Dedifferentiated amniotic fluid mesenchymal stem cell (primary cell): ENCODE data around the gene DNAH3.
A peak's percentile ranks its signal among the peaks of the same experiment; 100 is the strongest.
"Not testable (repeated sequence)": the region's sequence is repeated elsewhere in the genome, so short reads cannot be mapped to it uniquely, and the experiment has no call there.

Source experiments
- DNase-seq: peaks from one replicate; pipeline ENCODE4 v3.0.0-alpha.2; 2016; ENCODE audit errors: extremely low spot score

DNAH3 gene

DNA sequence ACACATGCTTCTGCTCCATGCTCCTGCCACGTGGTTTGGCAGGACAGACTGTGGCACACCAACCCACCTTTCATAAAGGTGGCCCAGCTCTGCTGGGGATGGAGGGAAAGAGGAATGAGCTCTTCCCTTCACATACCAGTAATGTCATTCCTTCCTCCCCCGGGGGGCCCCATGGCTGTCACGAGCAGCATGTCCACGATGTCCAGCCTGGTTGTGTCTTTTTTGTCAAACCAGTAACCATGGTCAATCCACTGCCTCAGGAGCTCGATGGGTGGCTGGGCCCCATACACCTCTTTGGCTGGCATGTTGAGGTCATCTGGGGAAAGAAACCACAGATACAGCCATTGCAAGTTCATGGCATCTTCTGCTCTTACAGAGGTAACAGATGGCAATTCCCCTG is 153.5 kb downstream of the DNAH3 start:
- no peak for DNase-seq

DNA sequence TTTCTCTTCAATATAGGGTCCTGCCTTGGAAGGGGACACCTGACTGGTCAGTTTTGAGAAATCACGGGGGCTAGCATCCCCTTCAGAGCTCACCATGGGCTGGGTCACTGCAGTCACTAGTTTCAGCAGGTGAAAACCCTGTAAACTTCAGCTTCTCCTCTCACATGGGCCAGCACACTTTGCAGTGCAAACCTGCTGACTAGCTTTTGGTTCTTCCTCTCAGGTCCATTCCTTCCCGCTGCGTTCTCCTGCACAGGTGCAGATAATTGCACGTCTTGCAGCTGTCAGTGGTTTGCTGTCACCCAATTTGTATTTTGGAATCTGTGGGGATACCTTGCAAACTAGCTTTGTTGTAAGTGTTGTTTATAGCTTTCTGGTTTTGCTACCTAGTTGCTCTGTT is 154.9 kb downstream of the DNAH3 start:
- no peak for DNase-seq

DNA sequence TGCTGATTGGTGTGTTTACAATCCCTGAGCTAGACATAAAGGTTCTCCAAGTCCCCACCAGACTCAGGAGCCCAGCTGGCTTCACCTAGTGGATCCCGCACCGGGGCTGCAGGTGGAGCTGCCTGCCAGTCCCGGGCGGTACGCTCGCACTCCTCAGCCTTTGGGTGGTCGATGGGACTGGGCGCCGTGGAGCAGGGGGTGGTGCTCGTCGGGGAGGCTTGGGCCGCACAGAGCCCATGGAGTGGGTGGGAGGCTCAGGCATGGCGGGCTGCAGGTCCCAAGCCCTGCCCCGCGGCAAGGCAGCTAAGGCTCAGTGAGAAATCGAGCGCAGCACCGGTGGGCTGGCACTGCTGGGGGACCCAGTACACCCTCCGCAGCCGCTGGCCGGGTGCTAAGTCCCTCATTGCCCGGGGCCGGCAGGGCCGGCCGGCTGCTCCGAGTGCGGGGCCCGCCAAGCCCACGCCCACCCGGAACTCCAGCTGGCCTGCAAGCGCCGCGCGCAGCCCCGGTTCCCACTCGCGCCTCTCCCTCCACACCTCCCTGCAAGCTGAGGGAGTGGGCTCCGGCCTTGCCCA is 161.1 kb downstream of the DNAH3 start:
- DNase-seq: not testable (repeated sequence)

DNA sequence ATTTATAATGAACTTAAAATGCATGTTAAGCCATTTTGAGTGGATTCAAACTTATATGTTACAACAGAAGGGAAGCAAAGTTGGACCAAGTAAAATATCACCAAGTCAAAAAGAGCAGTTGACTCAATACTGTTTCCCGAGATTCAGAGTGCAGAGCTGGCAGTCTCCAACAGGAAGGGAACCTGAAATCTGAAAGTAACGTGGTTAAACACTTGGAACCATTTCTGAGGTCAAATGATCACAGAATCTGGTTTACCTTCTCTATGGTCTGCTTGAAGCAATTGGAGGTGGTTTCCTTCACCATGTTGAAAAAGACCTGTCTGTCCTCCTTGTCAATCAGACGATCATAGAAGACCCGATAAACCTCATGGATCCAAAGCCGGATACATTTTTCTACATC is 163.6 kb downstream of the DNAH3 start:
- no peak for DNase-seq

DNA sequence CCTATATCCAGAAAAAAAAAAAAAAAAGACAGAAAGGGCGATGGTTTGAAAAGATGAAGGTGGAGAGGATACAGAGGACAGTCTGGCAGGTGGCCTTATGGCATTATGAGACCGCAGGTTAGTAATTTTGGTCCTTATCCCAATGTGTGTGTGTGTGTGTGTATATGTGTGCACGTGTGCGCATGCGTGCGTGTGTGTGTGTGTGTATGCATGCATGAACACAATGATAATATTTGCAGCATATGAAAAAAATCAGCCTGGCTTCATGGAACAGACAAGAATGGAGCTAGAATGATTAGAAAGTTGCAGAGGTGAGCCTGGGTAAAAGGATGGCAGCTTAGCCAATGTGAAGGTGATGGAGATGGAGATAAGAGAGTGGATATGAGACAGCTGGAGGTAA is 166.6 kb downstream of the DNAH3 start:
- DNase-seq: no peak

DNA sequence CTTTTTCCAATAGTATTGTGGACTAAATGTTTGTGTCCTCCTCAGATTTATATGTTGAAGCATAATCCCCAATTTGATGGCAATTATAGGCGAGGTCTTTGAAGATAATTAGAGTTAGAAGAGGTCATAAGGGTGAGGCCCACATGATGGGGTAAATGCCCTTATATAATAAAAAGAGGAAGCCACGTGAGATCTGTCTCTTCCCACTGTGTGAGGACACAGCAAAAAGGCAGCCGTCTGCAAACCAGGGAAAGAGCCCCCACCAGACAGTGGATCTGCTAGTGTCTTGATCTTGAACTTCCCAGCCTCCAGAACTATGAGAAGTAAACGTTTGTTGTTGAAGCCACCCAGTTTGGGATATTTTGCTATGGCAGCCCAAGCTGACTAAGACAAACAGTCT is 174.1 kb downstream of the DNAH3 start:
- no peak for DNase-seq

DNA sequence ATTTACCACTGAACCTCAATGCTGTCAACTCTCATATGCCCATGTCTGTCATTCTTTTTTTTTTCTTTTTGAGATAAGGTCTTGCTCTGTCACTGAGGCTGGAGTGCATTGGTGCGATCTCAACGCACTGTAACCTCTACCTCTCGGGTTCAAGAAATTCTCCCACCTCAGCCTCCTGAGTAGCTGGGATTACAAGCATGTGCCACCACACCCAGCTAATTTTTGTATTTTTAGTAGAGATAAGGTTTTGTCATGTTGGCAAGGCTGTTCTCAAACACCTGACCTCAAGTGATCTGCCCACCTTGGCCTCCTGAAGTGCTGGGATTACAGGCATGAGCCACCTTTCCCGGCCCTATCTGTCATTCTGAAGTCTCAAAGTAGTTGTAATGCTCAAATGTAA is 177.4 kb downstream of the DNAH3 start:
- not testable (repeated sequence) for DNase-seq

DNA sequence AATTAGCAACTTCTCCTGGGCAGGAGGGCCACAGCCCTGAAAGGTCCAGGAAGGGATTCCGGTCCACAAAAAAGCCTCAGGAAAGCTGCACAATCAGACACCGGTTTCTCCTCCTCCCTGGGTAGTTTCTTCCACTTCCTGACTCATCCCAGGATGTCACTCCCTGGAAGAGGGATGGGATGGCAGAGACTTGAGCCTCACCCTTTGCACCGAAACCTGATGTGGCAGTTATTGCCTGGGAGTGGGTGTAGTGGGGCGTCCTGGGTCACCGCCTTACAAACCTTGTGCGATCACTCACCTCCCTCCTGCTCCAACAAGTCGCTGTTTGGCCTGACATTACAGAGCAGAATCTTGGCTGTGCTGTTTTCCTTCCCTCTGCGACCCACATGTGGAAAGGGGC is 179.2 kb downstream of the DNAH3 start:
- DNase-seq: no peak

DNA sequence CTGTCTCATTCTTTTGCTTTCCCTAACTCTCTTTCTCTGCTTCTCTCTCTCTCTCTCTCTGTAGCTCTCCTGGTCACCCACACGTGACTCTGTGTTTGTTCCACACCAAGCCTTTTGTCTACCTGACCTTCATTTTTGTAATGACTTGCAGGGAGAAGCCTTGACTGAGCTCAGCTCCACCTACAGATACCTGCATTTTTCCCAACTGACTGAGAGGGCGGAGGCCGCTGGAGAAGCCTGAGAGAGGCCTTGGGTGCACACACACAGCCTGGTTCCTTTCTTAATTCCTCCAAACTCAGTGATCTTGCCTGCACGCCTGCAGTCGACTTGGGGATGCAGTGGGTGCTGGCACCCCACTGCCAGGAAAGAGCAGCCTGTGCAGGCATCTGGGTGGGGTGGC is 181.3 kb downstream of the DNAH3 start:
- DNase-seq: no peak

DNA sequence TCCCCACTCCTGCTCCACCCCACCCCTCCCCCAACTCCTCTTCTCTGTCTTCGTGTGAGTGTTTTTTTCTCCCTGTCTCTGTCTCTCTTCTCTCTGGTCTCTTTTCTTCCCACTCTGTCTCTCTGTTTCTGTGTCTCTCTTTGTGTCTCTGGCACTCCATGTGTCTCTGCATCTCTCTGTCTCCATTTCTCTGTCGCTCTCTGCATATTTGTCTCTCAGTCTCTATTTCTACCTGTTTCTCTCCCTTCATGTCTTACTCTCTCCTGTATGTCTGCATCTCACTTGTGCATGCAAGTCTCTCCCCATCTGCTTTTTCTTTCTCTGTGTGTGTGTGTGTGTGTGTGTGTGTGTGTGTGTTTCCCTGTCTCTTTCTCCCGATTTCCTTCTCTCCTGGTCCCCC is 181.9 kb downstream of the DNAH3 start:
- DNase-seq: no peak

DNA sequence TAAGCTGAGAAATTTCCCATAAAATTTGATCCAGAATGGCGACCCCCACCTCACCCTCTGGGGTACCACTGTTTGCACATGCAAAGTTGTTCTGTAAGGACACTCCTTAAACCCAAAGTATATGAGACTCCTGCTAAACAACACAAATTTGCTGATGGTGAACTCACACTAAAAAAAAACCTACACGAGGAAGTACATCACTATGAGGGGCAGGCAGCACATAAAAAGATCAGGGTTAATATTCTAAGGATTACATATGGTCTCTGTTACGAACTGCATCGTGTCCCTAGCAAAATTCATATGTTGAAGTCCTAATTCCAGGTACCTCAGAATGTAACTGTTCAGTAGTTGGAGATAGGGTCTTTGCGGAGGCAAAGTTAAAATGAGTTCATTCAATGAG is 189.7 kb downstream of the DNAH3 start:
- DNase-seq: no peak

DNA sequence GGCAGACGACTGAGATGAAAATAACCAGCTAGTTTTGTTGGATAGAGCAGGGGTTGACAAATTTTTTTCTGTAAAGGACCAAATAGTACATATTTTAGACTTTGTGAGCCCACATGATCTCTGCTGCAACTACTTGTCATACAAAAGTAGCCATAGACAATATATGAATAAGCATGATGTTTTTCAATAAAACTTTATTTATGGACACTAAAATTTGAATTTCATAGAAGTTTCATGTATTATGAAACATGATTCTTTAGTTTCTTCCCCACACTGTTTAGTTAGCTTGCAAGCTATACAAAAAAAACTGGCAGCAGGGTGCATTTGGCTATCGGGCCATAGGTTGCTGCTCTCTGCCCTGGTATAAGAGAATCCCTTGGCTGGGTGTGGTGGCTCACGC is 193.5 kb downstream of the DNAH3 start:
- DNase-seq: no peak

DNA sequence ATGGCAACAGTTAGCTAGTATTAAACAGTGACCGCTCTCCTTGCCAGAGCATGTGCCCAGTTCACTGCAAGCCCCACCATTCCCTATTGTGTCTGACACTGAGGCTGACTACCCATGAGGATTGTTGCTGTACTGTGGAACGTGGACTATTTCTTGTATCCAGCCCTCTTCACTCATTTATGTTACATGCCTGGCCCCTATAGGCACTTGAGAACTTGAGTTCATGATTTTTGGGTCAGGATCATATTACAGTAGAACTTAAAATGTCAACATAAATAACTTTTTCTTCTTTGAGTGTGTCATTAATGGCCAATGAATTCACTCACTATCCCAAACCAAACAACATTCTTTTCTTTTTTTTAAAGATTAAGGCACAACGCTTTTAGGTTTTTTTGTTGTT is 194.3 kb downstream of the DNAH3 start:
- DNase-seq: peak; percentile 31

DNA sequence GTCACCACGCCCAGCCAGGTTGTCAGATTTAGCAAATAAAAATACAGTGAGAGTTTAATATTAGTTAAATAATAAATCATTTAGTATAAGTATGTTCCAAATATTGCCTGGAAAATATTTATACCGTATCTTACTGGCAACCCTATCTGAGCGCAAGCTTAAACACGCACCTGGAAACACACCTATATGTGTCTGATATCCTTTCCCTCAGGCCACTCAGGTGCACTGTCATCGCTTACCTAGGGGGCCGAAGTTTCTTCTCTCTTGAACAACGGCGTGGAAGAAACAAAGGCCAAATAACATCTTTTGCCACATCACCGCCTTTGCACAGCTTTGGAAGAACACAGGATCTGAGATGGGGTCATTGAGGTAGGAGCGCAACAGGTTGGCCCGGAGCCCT is 196.1 kb downstream of the DNAH3 start:
- DNase-seq: no peak

DNA sequence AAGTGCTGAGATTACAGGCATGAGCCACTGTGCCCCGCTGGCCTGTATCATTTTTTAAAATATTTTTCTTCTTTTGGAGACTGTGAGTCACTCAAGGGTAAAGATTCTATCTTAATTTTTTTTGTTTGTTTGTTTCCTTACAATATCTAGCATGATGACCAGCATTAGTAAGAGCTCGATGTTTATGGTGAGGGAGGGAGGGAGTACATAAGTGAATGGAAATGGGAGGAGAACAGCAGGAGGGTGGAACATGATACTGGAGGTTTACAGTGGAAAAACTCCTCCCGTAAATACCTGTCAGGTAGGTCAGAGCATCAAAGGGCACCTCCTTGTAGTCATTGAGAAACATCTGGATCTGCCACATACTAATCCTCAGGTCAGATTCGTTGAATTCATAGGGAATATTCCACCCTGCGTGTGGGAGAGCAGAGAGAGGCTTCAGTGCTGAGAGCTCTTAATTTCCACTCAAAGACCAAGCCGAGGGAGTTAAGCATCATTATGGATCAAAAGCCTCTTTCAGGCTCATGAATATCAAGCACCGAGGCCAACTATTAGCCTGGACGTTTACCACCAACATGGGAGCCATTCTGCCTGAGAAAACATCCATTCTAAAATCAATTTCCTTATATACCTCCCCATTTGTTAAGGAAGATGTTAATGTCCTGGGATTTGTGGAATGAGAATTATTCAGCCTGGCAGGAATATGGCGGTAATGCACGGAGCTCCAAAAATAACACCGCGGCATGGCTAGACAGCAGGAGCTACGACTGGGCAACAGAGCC is 198.3 kb downstream of the DNAH3 start:
- no peak for DNase-seq

DNA sequence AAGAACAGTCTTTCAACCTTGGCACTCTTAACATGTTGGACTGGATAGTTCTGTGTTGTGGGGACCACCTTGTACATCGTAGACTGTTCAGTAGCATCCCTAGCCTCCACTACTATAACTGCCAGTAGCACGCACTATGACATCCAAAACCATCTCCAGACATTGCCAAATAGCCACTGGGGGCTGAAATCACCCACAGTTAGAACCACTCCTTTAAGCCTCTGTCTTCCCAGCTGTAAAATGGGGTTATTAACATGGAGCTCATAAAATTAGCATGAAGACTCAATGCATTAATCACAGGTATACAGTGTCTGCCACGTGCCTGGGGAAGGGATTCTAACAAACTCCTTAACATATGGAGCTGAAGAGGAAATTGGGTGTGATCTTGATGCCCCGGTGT is 200.4 kb downstream of the DNAH3 start:
- DNase-seq: no peak

DNA sequence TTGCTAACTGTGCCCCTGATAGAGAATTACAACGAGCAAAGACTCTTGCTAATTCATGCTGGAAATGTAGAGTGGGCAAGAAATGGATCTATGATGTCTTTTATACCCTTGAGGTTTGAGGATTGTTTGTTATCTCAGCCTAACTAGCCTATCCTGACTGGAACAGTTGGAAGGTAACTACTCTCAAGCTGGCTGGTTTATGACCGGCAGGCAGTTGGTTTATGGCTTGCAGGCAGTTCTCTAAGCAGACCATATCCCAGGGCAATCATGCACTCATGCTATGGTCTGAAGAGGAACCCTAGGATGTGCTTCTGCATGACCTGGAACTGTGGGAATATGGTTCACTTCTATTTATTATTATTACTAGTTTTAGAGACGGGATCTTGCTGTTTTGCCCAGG is 201.0 kb downstream of the DNAH3 start:
- DNase-seq: no peak

DNA sequence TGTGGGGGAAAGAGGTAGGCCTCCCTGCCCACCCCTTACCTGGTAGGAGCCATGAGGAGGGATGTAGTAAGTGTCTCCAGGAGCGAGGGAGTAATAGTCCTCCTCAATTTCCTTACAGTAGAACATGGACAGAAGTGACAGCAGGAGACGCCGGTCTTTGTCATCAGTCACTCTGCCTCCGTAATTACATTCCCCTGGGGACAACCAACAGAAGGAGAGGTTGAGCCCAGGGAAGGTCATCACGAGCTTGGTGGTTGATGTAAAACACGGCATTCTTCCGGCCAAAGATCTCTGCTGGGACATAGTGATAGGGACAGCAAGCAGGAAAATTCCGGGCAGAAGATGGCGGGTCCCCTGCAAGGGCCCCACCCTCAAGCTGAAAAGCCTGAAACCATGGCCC is 202.2 kb downstream of the DNAH3 start:
- no peak for DNase-seq

DNA sequence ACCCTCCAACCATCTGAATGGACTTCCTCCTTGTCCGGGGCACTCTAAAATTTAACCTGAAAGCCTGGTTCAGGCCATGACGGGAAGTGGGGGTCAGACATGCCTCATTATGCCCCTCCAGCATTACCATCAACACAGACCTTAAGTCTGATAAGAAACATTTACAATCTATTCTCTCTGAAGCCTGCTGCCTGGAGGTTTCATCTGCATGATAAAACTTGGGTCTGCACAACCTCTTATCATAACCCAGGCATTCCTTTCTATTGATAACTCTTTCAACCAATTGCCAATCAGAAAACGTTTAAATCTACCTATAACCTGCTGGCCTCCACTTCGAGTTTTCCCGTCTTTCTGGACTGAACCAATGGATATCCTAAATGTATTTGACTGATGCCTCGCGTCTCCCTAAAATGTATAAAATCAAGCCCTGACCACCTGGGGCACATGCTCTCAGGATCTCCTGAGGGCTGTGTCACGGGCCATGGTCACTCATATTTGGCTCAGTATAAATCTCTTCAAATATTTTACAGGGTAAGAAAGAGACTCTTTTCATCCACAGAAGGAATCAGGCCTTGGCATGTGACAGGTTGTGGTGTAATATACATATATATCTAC is 204.5 kb downstream of the DNAH3 start:
- no peak for DNase-seq

DNA sequence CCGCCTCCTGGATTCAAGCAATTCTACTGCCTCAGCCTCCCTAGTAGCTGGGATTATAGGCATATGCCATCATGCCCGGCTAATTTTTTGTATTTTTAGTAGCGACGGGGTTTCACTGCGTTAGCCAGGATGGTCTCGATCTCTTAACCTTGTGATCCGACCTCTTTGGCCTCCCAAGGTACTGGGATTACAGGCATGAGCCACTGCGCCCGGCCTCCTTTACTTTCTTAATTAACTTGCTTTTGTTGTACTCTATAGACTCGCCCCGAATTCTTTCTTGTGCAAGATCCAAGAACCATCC is 205.1 kb downstream of the DNAH3 start:
- not testable (repeated sequence) for DNase-seq

DNA sequence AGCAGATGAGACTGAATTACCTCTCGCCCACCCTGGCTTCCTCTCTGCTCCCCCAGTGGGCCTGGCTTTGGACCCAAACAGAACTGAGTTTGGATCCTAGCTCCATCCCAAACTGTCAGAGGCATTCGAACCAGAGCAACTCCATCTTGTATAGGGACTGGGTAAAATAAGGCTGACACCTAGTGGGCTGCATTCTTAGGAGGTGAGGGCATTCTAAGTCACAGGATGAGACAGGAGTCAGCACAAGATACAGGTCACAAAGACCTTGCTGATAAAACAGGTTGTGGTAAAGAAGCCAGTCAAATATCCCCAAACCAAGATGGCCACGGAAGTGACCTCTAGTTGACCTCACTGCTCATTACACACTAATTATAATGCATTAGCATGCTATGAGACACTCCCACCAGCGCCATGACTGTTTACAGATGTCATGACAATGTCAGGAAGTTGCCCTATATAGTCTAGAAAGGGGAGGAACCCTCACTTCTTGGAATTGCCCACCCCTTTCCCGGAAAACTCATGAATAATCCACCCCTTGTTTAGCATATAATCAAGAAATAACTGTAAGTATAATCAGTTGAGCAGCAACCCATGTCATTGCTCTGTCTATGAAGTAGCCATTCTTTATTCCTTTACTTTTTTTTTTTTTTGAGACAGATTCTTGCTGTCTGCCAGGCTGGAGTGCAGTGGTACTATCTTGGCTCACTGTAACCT is 205.6 kb downstream of the DNAH3 start:
- DNase-seq: no peak

DNA sequence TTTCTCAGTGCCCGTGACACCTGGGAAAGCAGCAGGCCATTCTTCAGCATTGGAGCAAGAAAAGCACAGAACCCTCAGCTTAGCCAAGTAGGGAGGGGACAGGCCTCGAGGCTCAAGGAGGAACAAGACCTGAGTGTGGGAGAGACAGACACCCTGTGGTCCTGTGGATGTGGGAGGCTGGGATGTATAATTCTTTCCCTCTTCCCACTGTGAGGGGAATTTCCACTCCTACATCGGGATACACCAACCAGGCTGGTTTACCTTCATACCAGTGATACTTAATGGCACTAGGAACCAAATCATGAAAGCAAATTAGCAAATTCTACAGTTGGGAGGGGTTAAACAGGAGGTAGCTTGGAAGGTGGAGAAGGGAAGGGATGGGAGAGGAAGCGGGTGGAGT is 208.4 kb downstream of the DNAH3 start:
- DNase-seq: no peak

DNA sequence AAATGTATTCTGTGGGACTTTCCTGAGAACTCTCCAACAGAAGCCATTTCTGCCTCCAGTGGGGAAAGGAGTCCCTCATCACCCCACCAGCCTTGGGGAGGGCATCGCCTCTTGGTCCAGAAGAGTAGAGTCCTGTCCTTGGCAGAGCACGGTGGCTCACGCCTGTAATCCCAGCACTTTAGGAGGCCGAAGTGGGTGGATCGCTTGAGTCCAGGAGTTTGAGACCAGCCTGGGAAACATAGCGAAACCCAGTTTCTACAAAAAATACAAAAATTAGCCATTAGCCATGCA is 209.1 kb downstream of the DNAH3 start:
- no peak for DNase-seq
